ENCODE results near the gene CALB2.

- TF ChIP-seq RAD21 (IDR thresholded peaks at IDR 0.05; ENCODE audit: low read depth) (no peak), CREB1 (IDR thresholded peaks at IDR 0.05; ENCODE audit: low read depth) (no peak), TEAD4 (IDR thresholded peaks at IDR 0.05) (no peak), YY1 (IDR thresholded peaks at IDR 0.05; ENCODE audit: low read depth) (no peak)
Observed at GRCh38 chr16:71371237-71371636, 12.7 kb downstream of the CALB2 start.

Measured in Ishikawa (cell line).